HEK293 (cell line): Measurements from ENCODE around the gene TMPRSS7.
A peak's percentile ranks its signal among the peaks of the same experiment; 100 is the strongest.

Experiments
- CTCF ChIA-PET: fragments of 350-600 bp; formaldehyde crosslinking; extraction: SDS; loops from one replicate; lab custom pipeline; 2021; ENCODE audit warnings: antibody characterized with exemption; lab: Yijun Ruan, JAX
- POLR2A ChIA-PET: fragments of 300-600 bp; formaldehyde crosslinking; extraction: SDS; loops from one replicate; lab custom pipeline; 2020; ENCODE audit warnings: antibody characterized with exemption, inconsistent platforms; lab: Yijun Ruan, JAX
- H3K27ac ChIP-seq: fragments of 200-500 bp; sonication (Bioruptor generic); 2 replicates; pipeline ENCODE4 v1.5.1; 2014; ENCODE audit warnings: low read depth, low read length, control low read depth, inconsistent platforms; ENCODE audit errors: extremely low read depth
- H3K36me3 ChIP-seq, 2 experiments: fragments of 200-500 bp in 1 of 2; sonication (Bioruptor generic) in 1 of 2; 1 replicate in 1 of 2; 2 replicates in 1 of 2; pipeline ENCODE4 v1.5.1; 2014 to 2017; ENCODE audit warnings: inconsistent platforms in 2 of 2, low read length in 2 of 2; ENCODE audit not compliant: control insufficient read depth in 2 of 2, insufficient read depth in 1 of 2
- H3K4me1 ChIP-seq: fragments of 200-500 bp; sonication (Bioruptor generic); 2 replicates; pipeline ENCODE4 v1.5.1; 2014; ENCODE audit warnings: mild to moderate bottlenecking, low read length, inconsistent platforms; ENCODE audit not compliant: control insufficient read depth, insufficient read depth
- H3K4me3 ChIP-seq: 2 replicates; pipeline ENCODE4 v1.5.1; 2011; ENCODE audit warnings: low read depth, mild to moderate bottlenecking, control low read depth, low read length, moderate library complexity
- H3K9me3 ChIP-seq: fragments of 200-500 bp; sonication (Bioruptor generic); 2 replicates; pipeline ENCODE4 v1.5.1; 2014; ENCODE audit warnings: low read depth, low read length, inconsistent platforms; ENCODE audit not compliant: control insufficient read depth, insufficient read depth
- EGR2 ChIP-seq: fragments of 450-650 bp; formaldehyde crosslinking; IDR thresholded peaks from 2 replicates; pipeline ENCODE4 v1.5.1; 2016; ENCODE audit warnings: low read depth, missing biosample characterization, missing genetic modification characterization
- GFI1B ChIP-seq: fragments of 450-650 bp; formaldehyde crosslinking; IDR thresholded peaks from 2 replicates; pipeline ENCODE4 v1.5.1; 2016; ENCODE audit warnings: missing biosample characterization, missing genetic modification characterization
- GLI4 ChIP-seq: fragments of 450-650 bp; formaldehyde crosslinking; IDR thresholded peaks from 2 replicates; pipeline ENCODE4 v1.5.1; 2016; ENCODE audit warnings: missing biosample characterization, missing genetic modification characterization
- KLF1 ChIP-seq: fragments of 450-650 bp; formaldehyde crosslinking; IDR thresholded peaks from 2 replicates; pipeline ENCODE4 v1.5.1; 2016; ENCODE audit warnings: missing biosample characterization, missing genetic modification characterization
- KLF9 ChIP-seq: fragments of 450-650 bp; formaldehyde crosslinking; IDR thresholded peaks from 2 replicates; pipeline ENCODE4 v1.5.1; 2016; ENCODE audit warnings: missing biosample characterization, missing genetic modification characterization, low read depth
- WT1 ChIP-seq: fragments of 450-650 bp; formaldehyde crosslinking; IDR thresholded peaks from 2 replicates; pipeline ENCODE4 v1.5.1; 2016; ENCODE audit warnings: missing biosample characterization, missing genetic modification characterization
- ZBTB7A ChIP-seq: fragments of 450-650 bp; formaldehyde crosslinking; IDR thresholded peaks from 2 replicates; pipeline ENCODE4 v1.5.1; 2016; ENCODE audit warnings: low read depth, missing biosample characterization, missing genetic modification characterization
- ZIC2 ChIP-seq: fragments of 450-650 bp; formaldehyde crosslinking; IDR thresholded peaks from 2 replicates; pipeline ENCODE4 v1.5.1; 2016; ENCODE audit warnings: missing biosample characterization, missing genetic modification characterization
- ZNF132 ChIP-seq: fragments of 450-650 bp; formaldehyde crosslinking; IDR thresholded peaks from 2 replicates; pipeline ENCODE4 v1.5.1; 2017; ENCODE audit warnings: missing biosample characterization, missing genetic modification characterization, borderline replicate concordance
- ZNF138 ChIP-seq: fragments of 450-650 bp; formaldehyde crosslinking; IDR thresholded peaks from 2 replicates; pipeline ENCODE4 v1.5.1; 2016; ENCODE audit warnings: missing biosample characterization, missing genetic modification characterization, borderline replicate concordance
- ZNF155 ChIP-seq: fragments of 450-650 bp; formaldehyde crosslinking; IDR thresholded peaks from 2 replicates; pipeline ENCODE4 v1.5.1; 2016; ENCODE audit warnings: missing biosample characterization, missing genetic modification characterization
- ZNF184 ChIP-seq: fragments of 450-650 bp; IDR thresholded peaks from 2 replicates; pipeline ENCODE4 v1.5.1; 2018; ENCODE audit warnings: missing biosample characterization, mild to moderate bottlenecking, missing genetic modification characterization
- ZNF19 ChIP-seq: fragments of 450-650 bp; formaldehyde crosslinking; IDR thresholded peaks from 2 replicates; pipeline ENCODE4; 2016; ENCODE audit warnings: missing biosample characterization, missing genetic modification characterization, low read depth
- ZNF2 ChIP-seq: fragments of 450-650 bp; formaldehyde crosslinking; IDR thresholded peaks from 2 replicates; pipeline ENCODE4 v1.5.1; 2016; ENCODE audit warnings: missing biosample characterization, missing genetic modification characterization
- ZNF223 ChIP-seq: fragments of 450-650 bp; formaldehyde crosslinking; IDR thresholded peaks from 2 replicates; pipeline ENCODE4 v1.5.1; 2016; ENCODE audit warnings: missing biosample characterization, missing genetic modification characterization
- ZNF266 ChIP-seq: fragments of 450-650 bp; formaldehyde crosslinking; IDR thresholded peaks from 2 replicates; pipeline ENCODE4 v1.5.1; 2016; ENCODE audit warnings: missing biosample characterization, missing genetic modification characterization, low read depth
- ZNF324 ChIP-seq: fragments of 450-650 bp; formaldehyde crosslinking; IDR thresholded peaks from 2 replicates; pipeline ENCODE4 v1.5.1; 2016; ENCODE audit warnings: missing biosample characterization, missing genetic modification characterization
- ZNF335 ChIP-seq: fragments of 450-650 bp; formaldehyde crosslinking; conservative IDR thresholded peaks from 2 replicates; pipeline ENCODE4 v1.5.1; 2016; ENCODE audit warnings: missing biosample characterization, missing genetic modification characterization
- ZNF37A ChIP-seq: fragments of 450-650 bp; IDR thresholded peaks from 2 replicates; pipeline ENCODE4 v1.5.1; 2018; ENCODE audit warnings: missing biosample characterization, missing genetic modification characterization
- ZNF398 ChIP-seq: fragments of 450-650 bp; formaldehyde crosslinking; IDR thresholded peaks from 2 replicates; pipeline ENCODE4 v1.5.1; 2017; ENCODE audit warnings: missing biosample characterization, missing genetic modification characterization
- ZNF449 ChIP-seq: fragments of 450-650 bp; formaldehyde crosslinking; IDR thresholded peaks from 2 replicates; pipeline ENCODE4 v1.5.1; 2017; ENCODE audit warnings: missing biosample characterization, mild to moderate bottlenecking, missing genetic modification characterization, moderate library complexity
- ZNF513 ChIP-seq: fragments of 450-650 bp; IDR thresholded peaks from 2 replicates; pipeline ENCODE4 v1.5.1; 2018; ENCODE audit warnings: missing biosample characterization, missing genetic modification characterization
- ZNF558 ChIP-seq: fragments of 450-650 bp; formaldehyde crosslinking; IDR thresholded peaks from 2 replicates; pipeline ENCODE4 v1.5.1; 2016; ENCODE audit warnings: missing biosample characterization, missing genetic modification characterization
- ZNF561 ChIP-seq: fragments of 450-650 bp; IDR thresholded peaks from 2 replicates; pipeline ENCODE4 v1.5.1; 2018; ENCODE audit warnings: missing biosample characterization, missing genetic modification characterization, borderline replicate concordance
- ZNF658 ChIP-seq: fragments of 450-650 bp; formaldehyde crosslinking; IDR thresholded peaks from 2 replicates; pipeline ENCODE4; 2016; ENCODE audit warnings: missing biosample characterization, missing genetic modification characterization
- ZNF701 ChIP-seq: fragments of 450-650 bp; formaldehyde crosslinking; IDR thresholded peaks from 2 replicates; pipeline ENCODE4 v1.5.1; 2016; ENCODE audit warnings: missing biosample characterization, missing genetic modification characterization
- TF ChIP-seq, protein P1 (sequence below): sonication (generic); formaldehyde crosslinking; IDR thresholded peaks from 2 replicates; pipeline ENCODE4 v1.8.1; 2022; ENCODE audit warnings: mild to moderate bottlenecking, moderate library complexity, missing genetic modification reagents
- TF ChIP-seq, protein P2 (sequence below): fragments of 450-650 bp; formaldehyde crosslinking; IDR thresholded peaks from 2 replicates; pipeline ENCODE4 v1.5.1; 2017; ENCODE audit warnings: missing biosample characterization, missing genetic modification characterization

The TMPRSS7 gene

GRCh38 chr3:112074006-112074405 lies 39.5 kb downstream of the TMPRSS7 start:
- Histone ChIP-seq H3K4me1 (no peaks in the 10 kb centered on the region), H3K4me3 (no peak overlapping the region), H3K27ac (no peak overlapping the region), H3K36me3 (no peaks in the 10 kb centered on the region), H3K9me3 (no peaks in the 10 kb centered on the region)
- ChIA-PET CTCF (no interaction called here), POLR2A (no interaction called here)
- no peak for TF ChIP-seq EGR2 (tag by site-specific recombination)
- no peak for TF ChIP-seq ZNF701 (tag by site-specific recombination)
- TF ChIP-seq ZNF155, result no peak
- no peak for TF ChIP-seq ZNF513 (tag by site-specific recombination)
- no peak for TF ChIP-seq ZNF324
- TF ChIP-seq ZNF37A (tag by site-specific recombination), result no peak
- TF ChIP-seq GFI1B (tag by site-specific recombination), result no peak
- no peak for TF ChIP-seq KLF9 (tag by site-specific recombination)
- no peak for TF ChIP-seq ZNF658 (tag by site-specific recombination)

GRCh38 chr3:112074616-112075497 lies 40.3 kb downstream of the TMPRSS7 start:
- H3K36me3 ChIP-seq, result no peaks in the 10 kb centered on the region
- H3K4me3 ChIP-seq, result no peak overlapping the region; the same call in 1 of the 2 replicates
- no peaks in the 10 kb centered on the region for H3K9me3 ChIP-seq
- no peaks in the 10 kb centered on the region for H3K4me1 ChIP-seq
- ChIA-PET POLR2A (no interaction called here), CTCF (no interaction called here)
- peak overlapping the region; percentile 29; the same call in 1 of the 2 replicates for H3K27ac ChIP-seq
- TF ChIP-seq ZNF558 (tag by site-specific recombination), result no peak
- TF ChIP-seq KLF1 (tag by site-specific recombination), result 0 out of 2 replicates have a peak, but pooled peaks have one; percentile 34
- no peak for TF ChIP-seq ZNF138 (tag by site-specific recombination)
- TF ChIP-seq ZNF19 (tag by site-specific recombination), result no peak
- no peak for TF ChIP-seq ZNF184 (tag by site-specific recombination)
- peak; percentile 61 for TF ChIP-seq WT1 (tag by site-specific recombination)
- 0 out of 2 replicates have a peak, but pooled peaks have one; percentile 16 for TF ChIP-seq ZIC2
- TF ChIP-seq ZBTB7A, result no peak
- no peak; the same call in 1 of the 2 replicates for TF ChIP-seq ZNF561 (tag by site-specific recombination)
- 0 out of 2 replicates have a peak, but pooled peaks have one; percentile 23 for TF ChIP-seq ZNF398
- no peak for TF ChIP-seq GLI4
- no peak for TF ChIP-seq ZNF132 (tag by site-specific recombination)
- TF ChIP-seq ZNF223 (tag by site-specific recombination), result no peak
- TF ChIP-seq ZNF449 (tag by site-specific recombination), result peak; percentile 68; the same call in 1 of the 2 replicates
- no peak for TF ChIP-seq ZNF266 (tag by site-specific recombination)
- TF ChIP-seq ZNF2 (tag by site-specific recombination), result 0 out of 2 replicates have a peak, but pooled peaks have one; percentile 25
- TF ChIP-seq, protein P1, sequence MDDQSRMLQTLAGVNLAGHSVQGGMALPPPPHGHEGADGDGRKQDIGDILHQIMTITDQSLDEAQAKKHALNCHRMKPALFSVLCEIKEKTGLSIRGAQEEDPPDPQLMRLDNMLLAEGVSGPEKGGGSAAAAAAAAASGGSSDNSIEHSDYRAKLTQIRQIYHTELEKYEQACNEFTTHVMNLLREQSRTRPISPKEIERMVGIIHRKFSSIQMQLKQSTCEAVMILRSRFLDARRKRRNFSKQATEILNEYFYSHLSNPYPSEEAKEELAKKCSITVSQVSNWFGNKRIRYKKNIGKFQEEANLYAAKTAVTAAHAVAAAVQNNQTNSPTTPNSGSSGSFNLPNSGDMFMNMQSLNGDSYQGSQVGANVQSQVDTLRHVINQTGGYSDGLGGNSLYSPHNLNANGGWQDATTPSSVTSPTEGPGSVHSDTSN (CRISPR knock-in tag), result no peak
- TF ChIP-seq ZNF335 (tag by site-specific recombination), result peak; percentile 26; the same call in 1 of the 2 replicates
- TF ChIP-seq ZNF155, result no peak
- TF ChIP-seq, protein P2, sequence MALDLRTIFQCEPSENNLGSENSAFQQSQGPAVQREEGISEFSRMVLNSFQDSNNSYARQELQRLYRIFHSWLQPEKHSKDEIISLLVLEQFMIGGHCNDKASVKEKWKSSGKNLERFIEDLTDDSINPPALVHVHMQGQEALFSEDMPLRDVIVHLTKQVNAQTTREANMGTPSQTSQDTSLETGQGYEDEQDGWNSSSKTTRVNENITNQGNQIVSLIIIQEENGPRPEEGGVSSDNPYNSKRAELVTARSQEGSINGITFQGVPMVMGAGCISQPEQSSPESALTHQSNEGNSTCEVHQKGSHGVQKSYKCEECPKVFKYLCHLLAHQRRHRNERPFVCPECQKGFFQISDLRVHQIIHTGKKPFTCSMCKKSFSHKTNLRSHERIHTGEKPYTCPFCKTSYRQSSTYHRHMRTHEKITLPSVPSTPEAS (tag by site-specific recombination), result no peak
